Fibroblast of lung (primary cell): ENCODE measurements around the gene JAGN1. TPM values are rescaled to one million over a fixed set of nuclear protein-coding genes. Genes with fewer than 3 reads are reported as not detected.
"Not testable (repeated sequence)": the region's sequence is repeated elsewhere in the genome, so short reads cannot be mapped to it uniquely, and the experiment has no call there.

Experiments used
- DNase-seq, 2 donors: peaks; one replicate each; pipeline versions ENCODE4 v3.0.0 to v3.0.0-alpha.2; 2010; ENCODE audit warnings: low read depth in 2 of 2
- H2AFZ ChIP-seq: 2 replicates; pipeline ENCODE4 v1.5.1; 2012; ENCODE audit warnings: low read length, control low read depth, inconsistent platforms
- H3K27ac ChIP-seq: 2 replicates; pipeline ENCODE4 v1.5.1; 2011; ENCODE audit warnings: low read length, control low read depth; ENCODE audit not compliant: insufficient read depth
- H3K27me3 ChIP-seq: 2 replicates; pipeline ENCODE4 v1.5.1; 2011; ENCODE audit warnings: mild to moderate bottlenecking, low read length; ENCODE audit not compliant: control insufficient read depth, insufficient read depth
- H3K36me3 ChIP-seq: 2 replicates; pipeline ENCODE4 v1.5.1; 2011; ENCODE audit warnings: low read length; ENCODE audit not compliant: control insufficient read depth, insufficient read depth
- H3K4me1 ChIP-seq: 2 replicates; pipeline ENCODE4 v1.5.1; 2011; ENCODE audit warnings: low read length; ENCODE audit not compliant: control insufficient read depth, insufficient read depth; ENCODE audit errors: extremely low read depth
- H3K4me2 ChIP-seq: 2 replicates; pipeline ENCODE4 v1.5.1; 2011; ENCODE audit warnings: low read length, control low read depth; ENCODE audit not compliant: insufficient read depth; ENCODE audit errors: extremely low read depth
- H3K4me3 ChIP-seq, 4 experiments: fragments of 200-600 bp in 1 of 4; sonication (generic) in 1 of 4; replicated peaks in 1 of 4; 2 replicates each; pipeline ENCODE4 v1.5.1; 2011 to 2016; ENCODE audit warnings: low read length in 4 of 4, low read depth in 3 of 4, mild to moderate bottlenecking in 3 of 4, control low read depth in 2 of 4, inconsistent platforms in 1 of 4, mixed read lengths in 1 of 4; ENCODE audit not compliant: insufficient read depth in 1 of 4; ENCODE audit errors: control extremely low read depth in 1 of 4
- H3K79me2 ChIP-seq: 2 replicates; pipeline ENCODE4 v1.5.1; 2012; ENCODE audit warnings: mild to moderate bottlenecking, low read length, inconsistent platforms; ENCODE audit not compliant: control insufficient read depth, insufficient read depth
- H3K9ac ChIP-seq: 2 replicates; pipeline ENCODE4 v1.5.1; 2011; ENCODE audit warnings: mild to moderate bottlenecking, low read length, control low read depth; ENCODE audit not compliant: insufficient read depth
- H3K9me3 ChIP-seq: 2 replicates; pipeline ENCODE4 v1.5.1; 2012; ENCODE audit warnings: low read depth, low read length; ENCODE audit not compliant: control insufficient read depth, insufficient read depth
- H4K20me1 ChIP-seq: 2 replicates; pipeline ENCODE4 v1.5.1; 2011; ENCODE audit warnings: low read length; ENCODE audit not compliant: control insufficient read depth, insufficient read depth; ENCODE audit errors: extremely low read depth
- CTCF ChIP-seq, 2 donors: IDR thresholded peaks in 1 of 2; conservative IDR thresholded peaks in 1 of 2; 1 replicate in 1 of 2; 2 replicates in 1 of 2; pipeline ENCODE4 v1.5.1; 2011 to 2012; ENCODE audit warnings: low read length in 2 of 2, control low read depth in 1 of 2, inconsistent platforms in 1 of 2, low read depth in 1 of 2, mild to moderate bottlenecking in 1 of 2
- EZH2 ChIP-seq: IDR thresholded peaks from 2 replicates; pipeline ENCODE4 v1.5.1; 2012; ENCODE audit warnings: low read length, control low read depth, mild to moderate bottlenecking; ENCODE audit errors: missing control alignments
- polyA plus RNA-seq, 2 donors: library from polyadenylated mRNA; depleted of rRNA in 1 of 2; stranded (reverse) in 1 of 2; unstranded in 1 of 2; fragments of >200 nt; gene quantifications; 2 replicates each; pipeline ENCODE4 v1.2.1, GENCODE V29; 2011 to 2012; ENCODE audit warnings: missing spikeins in 1 of 2
- total RNA-seq: library from RNA; depleted of rRNA; stranded (reverse); fragments of >200 nt; gene quantifications from 2 replicates; pipeline ENCODE4 v1.2.1, GENCODE V29; 2014

JAGN1 gene
- total and polyA plus RNA-seq, 2 donors (not counting 1 experiment from before 2014, with no cell fraction given) = 30.6 to 36.6 TPM

GRCh38 chr3:9891072-9891622, 737 bp downstream of the JAGN1 start:
- H3K4me1 ChIP-seq = peaks cover 3% of the 10 kb centered on the region
- no peak for DNase-seq
- H3K4me2 ChIP-seq = peak overlapping the region; percentile 73
- H3K79me2 ChIP-seq = peaks cover 25% of the 10 kb centered on the region
- peak overlapping the region; percentile 94 to 96 (median 96) for H3K4me3 ChIP-seq
- H3K27me3 ChIP-seq = no peaks in the 10 kb centered on the region
- H2AFZ ChIP-seq = no peak overlapping the region
- no peaks in the 10 kb centered on the region for H3K9me3 ChIP-seq
- no peak for TF ChIP-seq CTCF (conservative IDR thresholded peaks at IDR 0.05 in 1 of 2, IDR thresholded peaks at IDR 0.05 in 1 of 2; ENCODE audit: low read depth in 1 of 2, low read length in 2 of 2)
- TF ChIP-seq EZH2 = no peak
- H3K36me3 ChIP-seq = peaks cover 2% of the 10 kb centered on the region
- peak overlapping the region; percentile 93 for H3K27ac ChIP-seq
- H3K9ac ChIP-seq = peak overlapping the region; percentile 97
- H4K20me1 ChIP-seq = no peaks in the 10 kb centered on the region

- TF ChIP-seq CTCF (conservative IDR thresholded peaks at IDR 0.05 in 1 of 2, IDR thresholded peaks at IDR 0.05 in 1 of 2; ENCODE audit: low read depth in 1 of 2, low read length in 2 of 2) = no peak
- no peak for TF ChIP-seq EZH2
- H3K27ac ChIP-seq = no peak overlapping the region
- no peaks in the 10 kb centered on the region for H3K9me3 ChIP-seq
- H3K4me3 ChIP-seq = no peak overlapping the region
- peaks cover 25% of the 10 kb centered on the region for H3K79me2 ChIP-seq
- H3K36me3 ChIP-seq = peaks cover 2% of the 10 kb centered on the region
- peaks cover 3% of the 10 kb centered on the region for H3K4me1 ChIP-seq
- no peak overlapping the region for H2AFZ ChIP-seq
- H3K27me3 ChIP-seq = no peaks in the 10 kb centered on the region
- no peak overlapping the region for H3K9ac ChIP-seq
- H3K4me2 ChIP-seq = peak overlapping the region; percentile 9
- no peaks in the 10 kb centered on the region for H4K20me1 ChIP-seq
- no peak for DNase-seq
Measured at GRCh38 chr3:9893739-9894138, 3.3 kb downstream of the JAGN1 start.

- H3K79me2 ChIP-seq = peaks cover 22% of the 10 kb centered on the region
- H3K9me3 ChIP-seq, H4K20me1 ChIP-seq: not testable (repeated sequence)
Measured at GRCh38 chr3:9895715-9896114, 5.3 kb downstream of the JAGN1 start.

GRCh38 chr3:9896755-9897407, 6.5 kb downstream of the JAGN1 start:
- not testable (repeated sequence) for DNase-seq, H3K36me3 ChIP-seq, H3K27me3 ChIP-seq, H3K4me2 ChIP-seq, H4K20me1 ChIP-seq, H3K27ac ChIP-seq, H3K4me1 ChIP-seq, H3K9ac ChIP-seq, H2AFZ ChIP-seq, H3K9me3 ChIP-seq, H3K4me3 ChIP-seq
- H3K79me2 ChIP-seq = peaks cover 11% of the 10 kb centered on the region

More at GRCh38 chr3:9895715-9896114, 5.3 kb downstream of the JAGN1 start:
- not testable (repeated sequence) for H3K36me3 ChIP-seq, H3K27ac ChIP-seq, H3K4me1 ChIP-seq, H3K27me3 ChIP-seq, DNase-seq, H3K4me3 ChIP-seq, H2AFZ ChIP-seq, H3K9ac ChIP-seq, H3K4me2 ChIP-seq
